H9 (cell line): Measurements from ENCODE around the gene PKP1. TPM values are rescaled to one million over a fixed set of nuclear protein-coding genes. Genes with fewer than 3 reads are reported as not detected.

Experiments
- DNase-seq: peaks from one replicate; pipeline ENCODE4 v3.0.0-alpha.2; 2017
- H2AFZ ChIP-seq: one replicate; pipeline ENCODE4 v1.6.1; 2013; ENCODE audit warnings: mild to moderate bottlenecking, low read length, control low read depth, moderate library complexity
- H2AK5ac ChIP-seq: 2 replicates; pipeline ENCODE4 v1.6.1; 2013; ENCODE audit warnings: low read length, control low read depth, mixed read lengths; ENCODE audit not compliant: insufficient read length
- H2BK120ac ChIP-seq: one replicate; pipeline ENCODE4 v1.6.1; 2013; ENCODE audit warnings: low read depth, mild to moderate bottlenecking, low read length, control low read depth, inconsistent platforms; ENCODE audit not compliant: poor library complexity, severe bottlenecking
- H2BK12ac ChIP-seq: 2 replicates; pipeline ENCODE4 v1.6.1; 2013; ENCODE audit warnings: low read length, control low read depth, mixed read lengths, low read depth; ENCODE audit not compliant: insufficient read length
- H2BK15ac ChIP-seq: 2 replicates; pipeline ENCODE4 v1.6.1; 2013; ENCODE audit warnings: low read depth, low read length, control low read depth
- H2BK20ac ChIP-seq: one replicate; pipeline ENCODE4 v1.6.1; 2013; ENCODE audit warnings: low read depth, mild to moderate bottlenecking, low read length, control low read depth, inconsistent platforms; ENCODE audit not compliant: poor library complexity, severe bottlenecking
- H2BK5ac ChIP-seq: 2 replicates; pipeline ENCODE4 v1.6.1; 2013; ENCODE audit warnings: low read length, control low read depth, mixed read lengths; ENCODE audit not compliant: insufficient read length
- H3K14ac ChIP-seq: 2 replicates; pipeline ENCODE4 v1.6.1; 2013; ENCODE audit warnings: low read length, control low read depth; ENCODE audit not compliant: insufficient read depth
- H3K18ac ChIP-seq: 2 replicates; pipeline ENCODE4 v1.6.1; 2013; ENCODE audit warnings: low read depth, mild to moderate bottlenecking, mixed read lengths, low read length, control low read depth; ENCODE audit not compliant: insufficient read length
- H3K23ac ChIP-seq: 2 replicates; pipeline ENCODE4 v1.6.1; 2013; ENCODE audit warnings: low read length, control low read depth, mixed read lengths, low read depth; ENCODE audit not compliant: insufficient read length
- H3K23me2 ChIP-seq: 2 replicates; pipeline ENCODE4 v1.6.1; 2013; ENCODE audit warnings: low read depth, mild to moderate bottlenecking, mixed read lengths, low read length, control low read depth; ENCODE audit not compliant: insufficient read length, poor library complexity, severe bottlenecking
- H3K27ac ChIP-seq: 2 replicates; pipeline ENCODE4 v1.5.1; 2013; ENCODE audit warnings: low read length, control low read depth, mixed read lengths, low read depth; ENCODE audit not compliant: insufficient read length
- H3K27me3 ChIP-seq: 2 replicates; pipeline ENCODE4 v1.6.1; 2013; ENCODE audit warnings: low read length, control low read depth, inconsistent platforms; ENCODE audit not compliant: insufficient read depth
- H3K4ac ChIP-seq: 2 replicates; pipeline ENCODE4 v1.6.1; 2013; ENCODE audit warnings: low read depth, mild to moderate bottlenecking, control low read depth, inconsistent platforms, low read length, moderate library complexity
- H3K4me1 ChIP-seq: 2 replicates; pipeline ENCODE4 v1.6.1; 2013; ENCODE audit warnings: low read length, control low read depth, inconsistent platforms; ENCODE audit not compliant: insufficient read depth
- H3K4me2 ChIP-seq: 2 replicates; pipeline ENCODE4 v1.6.1; 2013; ENCODE audit warnings: low read length, control low read depth, mixed read lengths; ENCODE audit not compliant: insufficient read length, insufficient read depth
- H3K56ac ChIP-seq: 2 replicates; pipeline ENCODE4 v1.6.1; 2013; ENCODE audit warnings: low read depth, mild to moderate bottlenecking, mixed read lengths, low read length, control low read depth; ENCODE audit not compliant: insufficient read length
- H3K79me1 ChIP-seq: 2 replicates; pipeline ENCODE4 v1.6.1; 2013; ENCODE audit warnings: low read depth, mild to moderate bottlenecking, moderate library complexity, low read length, control low read depth, inconsistent platforms; ENCODE audit not compliant: insufficient read depth, poor library complexity, severe bottlenecking
- H3K79me2 ChIP-seq: 2 replicates; pipeline ENCODE4 v1.6.1; 2013; ENCODE audit warnings: low read length, control low read depth, inconsistent platforms; ENCODE audit not compliant: insufficient read depth
- H3K9ac ChIP-seq: 2 replicates; pipeline ENCODE4 v1.6.1; 2013; ENCODE audit warnings: low read length, control low read depth, mixed read lengths; ENCODE audit not compliant: insufficient read length; ENCODE audit errors: extremely low read depth
- H3K9me3 ChIP-seq: one replicate; pipeline ENCODE4 v1.6.1; 2013; ENCODE audit warnings: low read depth, low read length, inconsistent platforms; ENCODE audit not compliant: control insufficient read depth
- H3T11ph ChIP-seq: one replicate; pipeline ENCODE4 v1.6.1; 2013; ENCODE audit warnings: mild to moderate bottlenecking, low read length, control low read depth, inconsistent platforms
- H4K20me1 ChIP-seq: one replicate; pipeline ENCODE4 v1.6.1; 2013; ENCODE audit not compliant: control insufficient read depth, insufficient read length, insufficient read depth
- H4K5ac ChIP-seq: 2 replicates; pipeline ENCODE4 v1.6.1; 2013; ENCODE audit warnings: low read depth, mild to moderate bottlenecking, mixed read lengths, low read length, control low read depth; ENCODE audit not compliant: insufficient read length
- H4K8ac ChIP-seq: replicated peaks from 2 replicates; pipeline ENCODE4 v1.6.1; 2013; ENCODE audit warnings: low read length, control low read depth, mixed read lengths, low read depth; ENCODE audit not compliant: insufficient read length
- H4K91ac ChIP-seq: 2 replicates; pipeline ENCODE4 v1.6.1; 2013; ENCODE audit warnings: low read depth, mild to moderate bottlenecking, moderate library complexity, mixed read lengths, low read length, control low read depth; ENCODE audit not compliant: insufficient read length
- H3K27ac Mint-ChIP-seq, 3 experiments: 2 replicates in 2 of 3; 3 replicates in 1 of 3; pipeline ENCODE4 v1.8.0; 2020 to 2021; ENCODE audit warnings: mixed read lengths in 3 of 3, mild to moderate bottlenecking in 1 of 3, moderate library complexity in 1 of 3
- H3K27me3 Mint-ChIP-seq: 2 replicates; pipeline ENCODE4 v1.8.0; 2021; ENCODE audit warnings: low read depth, mild to moderate bottlenecking, moderate library complexity, mixed read lengths
- H3K36me3 Mint-ChIP-seq, 3 experiments: 2 replicates in 2 of 3; 3 replicates in 1 of 3; pipeline ENCODE4 v1.8.0; 2020 to 2021; ENCODE audit warnings: low read depth in 3 of 3, mixed read lengths in 3 of 3; ENCODE audit not compliant: insufficient read depth in 1 of 3
- H3K4me1 Mint-ChIP-seq, 2 experiments: 2 replicates each; pipeline ENCODE4 v1.8.0; 2020; ENCODE audit warnings: mixed read lengths in 2 of 2
- H3K4me3 Mint-ChIP-seq, 2 experiments: 2 replicates in 1 of 2; 3 replicates in 1 of 2; pipeline ENCODE4 v1.8.0; 2020 to 2021; ENCODE audit warnings: mild to moderate bottlenecking in 2 of 2, mixed read lengths in 2 of 2, moderate library complexity in 1 of 2
- H3K9me3 Mint-ChIP-seq, 2 experiments: 2 replicates in 1 of 2; 3 replicates in 1 of 2; pipeline ENCODE4 v1.8.0; 2020; ENCODE audit warnings: mild to moderate bottlenecking in 2 of 2, mixed read lengths in 2 of 2, moderate library complexity in 1 of 2
- CTCF ChIP-seq: fragments of 200-600 bp; sonication (generic); conservative IDR thresholded peaks from 3 replicates; pipeline ENCODE4 v1.8.0; 2021; ENCODE audit warnings: antibody characterized with exemption, mild to moderate bottlenecking
- WGBS: extraction: QIAGEN DNeasy Blood & Tissue Kit; methylation state at CpG from one replicate; pipeline ENCODE4 v1.1.7; 2013; ENCODE audit warnings: missing lambda C conversion rate, low lambda C conversion rate, mixed read lengths; ENCODE audit not compliant: insufficient read length; ENCODE audit errors: extremely low coverage; 5-methylcytosine and 5-hydroxymethylcytosine counted together
- total RNA-seq: library from RNA; stranded (reverse); gene quantifications from 2 replicates; pipeline ENCODE4 v1.2.1, GENCODE V29; 2021

PKP1 gene
- total RNA-seq, 1 experiment from 2014 or later = 0.09 TPM

DNA sequence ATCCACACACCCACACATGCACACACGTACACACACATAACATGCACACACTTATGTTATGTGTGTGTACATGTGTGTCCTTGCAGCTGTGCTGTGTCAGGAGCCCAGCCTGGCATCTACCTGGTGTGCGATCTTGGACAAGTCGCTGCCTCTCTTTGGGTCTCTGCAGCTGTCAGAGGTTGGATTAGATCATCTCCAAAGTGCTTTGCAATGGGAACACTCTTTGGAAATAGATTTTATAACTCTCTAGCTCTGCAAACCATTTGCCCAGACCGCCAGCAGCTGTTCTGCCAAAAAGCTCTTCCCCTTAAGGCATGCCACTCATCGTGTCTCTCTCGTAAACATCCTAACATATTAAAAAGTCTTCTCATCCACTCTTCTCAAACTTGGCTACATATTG, 4.7 kb downstream of the PKP1 start:
- Histone ChIP-seq H2BK12ac (no peak overlapping the region), H3K23me2 (no peaks in the 10 kb centered on the region), H3K4ac (no peak overlapping the region), H3K79me1 (no peaks in the 10 kb centered on the region), H3T11ph (no peak overlapping the region), H3K23ac (no peak overlapping the region), H4K20me1 (no peaks in the 10 kb centered on the region), H3K14ac (no peak overlapping the region), H2BK5ac (no peak overlapping the region), H2AFZ (no peak overlapping the region), H4K91ac (no peak overlapping the region), H3K27me3 (no peaks in the 10 kb centered on the region; the same call in 1 of the 2 replicates), H3K9ac (no peak overlapping the region), H4K8ac (no peak overlapping the region), H4K5ac (no peak overlapping the region), H3K9me3 (no peaks in the 10 kb centered on the region), H3K56ac (no peak overlapping the region), H3K4me2 (no peak overlapping the region), H3K18ac (no peak overlapping the region), H2BK15ac (no peak overlapping the region), H3K4me1 (no peaks in the 10 kb centered on the region), H2BK120ac (no peak overlapping the region), H2BK20ac (no peak overlapping the region), H3K79me2 (no peaks in the 10 kb centered on the region), H3K27ac (no peak overlapping the region), H2AK5ac (no peak overlapping the region)
- Mint-ChIP-seq H3K9me3 (no peaks in the 10 kb centered on the region), H3K27ac (no peak overlapping the region), H3K36me3 (no peaks in the 10 kb centered on the region), H3K4me3 (no peak overlapping the region), H3K4me1 (peaks cover 34 to 36% of the 10 kb centered on the region in 2 experiments), H3K27me3 (peaks cover 37% of the 10 kb centered on the region)
- WGBS = no CpG with 5 or more reads among the region's 6 CpGs
- no peak for DNase-seq
- TF ChIP-seq CTCF = no peak
